K562 (cell line): ENCODE data around the gene TXNRD2.

Source experiments
- BCOR ChIP-seq: fragments of 450-650 bp; IDR thresholded peaks from 2 replicates; pipeline ENCODE4 v1.6.1; 2016
- GTF2F1 ChIP-seq: IDR thresholded peaks from 2 replicates; pipeline ENCODE4 v1.6.1; 2011; ENCODE audit warnings: low read depth, low read length, improper control_type of control experiment
- JUNB ChIP-seq: fragments of 450-650 bp; formaldehyde crosslinking; conservative IDR thresholded peaks from 2 replicates; pipeline ENCODE4 v1.4.0; 2020; ENCODE audit warnings: mild to moderate bottlenecking
- JUND ChIP-seq, 2 experiments: IDR thresholded peaks; 2 replicates in 1 of 2; 3 replicates in 1 of 2; pipeline ENCODE4 v1.6.1; 2011; ENCODE audit warnings: borderline replicate concordance in 2 of 2, low read depth in 2 of 2, low read length in 2 of 2, improper control_type of control experiment in 1 of 2, missing biosample characterization in 1 of 2, missing genetic modification characterization in 1 of 2, missing genetic modification reagents in 1 of 2
- NFRKB ChIP-seq: fragments of 450-650 bp; IDR thresholded peaks from 2 replicates; pipeline ENCODE4 v1.6.1; 2016; ENCODE audit warnings: low read depth
- PHF8 ChIP-seq: fragments of 200-600 bp; sonication (generic); IDR thresholded peaks from 2 replicates; pipeline ENCODE4 v1.6.1; 2012; ENCODE audit warnings: mixed run types, mild to moderate bottlenecking, inconsistent platforms, low read length, moderate library complexity, borderline replicate concordance
- POLR2A ChIP-seq: fragments of 450-650 bp; conservative IDR thresholded peaks from 2 replicates; pipeline ENCODE4 v1.6.1; 2016
- TEAD2 ChIP-seq: fragments of 450-650 bp; IDR thresholded peaks from 2 replicates; pipeline ENCODE4 v1.6.1; 2016; ENCODE audit warnings: missing genetic modification characterization, control low read depth, missing compliant biosample characterization
- TRIM28 ChIP-seq: fragments of 450-650 bp; IDR thresholded peaks from 2 replicates; pipeline ENCODE4 v1.6.1; 2017
- ZNF41 ChIP-seq: fragments of 250-450 bp; sonication (Bioruptor Pico); conservative IDR thresholded peaks from 2 replicates; pipeline ENCODE4 v1.4.0; 2020; ENCODE audit warnings: mild to moderate bottlenecking
- TF ChIP-seq, protein P1 (sequence below), 3 experiments: IDR thresholded peaks in 2 of 3; conservative IDR thresholded peaks in 1 of 3; 2 replicates each; pipeline ENCODE4 v1.5.1; 2011 to 2012; ENCODE audit warnings: low read length in 3 of 3, mild to moderate bottlenecking in 3 of 3, control low read depth in 2 of 3, improper control_type of control experiment in 1 of 3, inconsistent platforms in 1 of 3, low read depth in 1 of 3, mixed read lengths in 1 of 3, moderate library complexity in 1 of 3; ENCODE audit not compliant: insufficient read depth in 2 of 3

- TF ChIP-seq BCOR (no peak), GTF2F1 (no peak), POLR2A (peak; percentile 43; the same call in 1 of the 2 replicates), TEAD2 (tag) (no peak), ZNF41 (CRISPR knock-in tag) (no peak), JUNB (CRISPR knock-in tag) (no peak), NFRKB (no peak), PHF8 (no peak; the same call in 1 of the 2 replicates), JUND (IDR thresholded peaks at IDR 0.05; ENCODE audit: borderline replicate concordance, low read depth, low read length) (no peak), JUND (tag; IDR thresholded peaks at IDR 0.05; ENCODE audit: borderline replicate concordance, low read depth, low read length) (no peak), TRIM28 (no peak)
- TF ChIP-seq, protein P1, sequence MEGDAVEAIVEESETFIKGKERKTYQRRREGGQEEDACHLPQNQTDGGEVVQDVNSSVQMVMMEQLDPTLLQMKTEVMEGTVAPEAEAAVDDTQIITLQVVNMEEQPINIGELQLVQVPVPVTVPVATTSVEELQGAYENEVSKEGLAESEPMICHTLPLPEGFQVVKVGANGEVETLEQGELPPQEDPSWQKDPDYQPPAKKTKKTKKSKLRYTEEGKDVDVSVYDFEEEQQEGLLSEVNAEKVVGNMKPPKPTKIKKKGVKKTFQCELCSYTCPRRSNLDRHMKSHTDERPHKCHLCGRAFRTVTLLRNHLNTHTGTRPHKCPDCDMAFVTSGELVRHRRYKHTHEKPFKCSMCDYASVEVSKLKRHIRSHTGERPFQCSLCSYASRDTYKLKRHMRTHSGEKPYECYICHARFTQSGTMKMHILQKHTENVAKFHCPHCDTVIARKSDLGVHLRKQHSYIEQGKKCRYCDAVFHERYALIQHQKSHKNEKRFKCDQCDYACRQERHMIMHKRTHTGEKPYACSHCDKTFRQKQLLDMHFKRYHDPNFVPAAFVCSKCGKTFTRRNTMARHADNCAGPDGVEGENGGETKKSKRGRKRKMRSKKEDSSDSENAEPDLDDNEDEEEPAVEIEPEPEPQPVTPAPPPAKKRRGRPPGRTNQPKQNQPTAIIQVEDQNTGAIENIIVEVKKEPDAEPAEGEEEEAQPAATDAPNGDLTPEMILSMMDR (IDR thresholded peaks at IDR 0.05 in 2 of 3, conservative IDR thresholded peaks at IDR 0.05 in 1 of 3; ENCODE audit: insufficient read depth in 2 of 3, low read depth in 1 of 3, low read length in 3 of 3): no peak
Observed at GRCh38 chr22:19964701-19965386, 23.2 kb upstream of the TXNRD2 start.
